Peyer's patch (tissue), 4 donors: Measurements from ENCODE around the gene CRCP.

ENCODE experiments used
- POLR2A ChIP-seq, 2 donors: fragments of 450-650 bp; IDR thresholded peaks; one replicate each; pipeline ENCODE4 v1.5.1; 2017; ENCODE audit warnings: antibody characterized with exemption in 2 of 2, mild to moderate bottlenecking in 2 of 2, moderate library complexity in 2 of 2
- TF ChIP-seq, protein P1 (sequence below), 6 experiments: fragments of 450-650 bp in 4 of 6; fragments of 200-600 bp in 2 of 6; sonication (generic) in 1 of 6; IDR thresholded peaks; one replicate each; pipeline ENCODE4 v1.5.1; 2017 to 2019; ENCODE audit warnings: antibody characterized with exemption in 6 of 6, mild to moderate bottlenecking in 3 of 6, moderate library complexity in 1 of 6

DNA sequence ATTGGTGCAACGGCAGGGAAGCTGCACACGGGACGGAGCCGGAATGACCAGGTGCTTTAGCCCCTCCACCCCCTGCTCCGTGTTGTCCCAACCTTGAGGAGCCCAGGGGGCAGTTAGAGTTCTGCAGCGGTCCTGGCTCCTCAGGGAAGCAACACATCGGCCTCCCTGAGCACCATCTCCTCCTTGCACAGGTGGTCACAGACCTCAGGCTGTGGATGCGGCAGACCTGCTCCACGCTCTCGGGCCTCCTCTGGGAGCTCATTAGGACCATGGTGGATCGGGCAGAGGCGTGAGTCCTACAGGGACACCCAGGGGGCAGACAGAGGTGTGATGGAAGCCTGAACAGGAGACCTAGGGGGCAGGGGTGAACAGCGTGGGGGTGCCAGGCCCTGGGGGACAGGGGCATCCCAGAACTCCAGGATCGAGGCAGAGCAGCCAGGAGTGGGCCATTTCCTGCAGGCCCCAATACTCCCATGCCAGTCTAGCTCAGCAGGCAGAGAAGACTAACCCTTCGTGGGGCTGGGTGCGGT is 31.7 kb upstream of the CRCP start:
- TF ChIP-seq, protein P1, sequence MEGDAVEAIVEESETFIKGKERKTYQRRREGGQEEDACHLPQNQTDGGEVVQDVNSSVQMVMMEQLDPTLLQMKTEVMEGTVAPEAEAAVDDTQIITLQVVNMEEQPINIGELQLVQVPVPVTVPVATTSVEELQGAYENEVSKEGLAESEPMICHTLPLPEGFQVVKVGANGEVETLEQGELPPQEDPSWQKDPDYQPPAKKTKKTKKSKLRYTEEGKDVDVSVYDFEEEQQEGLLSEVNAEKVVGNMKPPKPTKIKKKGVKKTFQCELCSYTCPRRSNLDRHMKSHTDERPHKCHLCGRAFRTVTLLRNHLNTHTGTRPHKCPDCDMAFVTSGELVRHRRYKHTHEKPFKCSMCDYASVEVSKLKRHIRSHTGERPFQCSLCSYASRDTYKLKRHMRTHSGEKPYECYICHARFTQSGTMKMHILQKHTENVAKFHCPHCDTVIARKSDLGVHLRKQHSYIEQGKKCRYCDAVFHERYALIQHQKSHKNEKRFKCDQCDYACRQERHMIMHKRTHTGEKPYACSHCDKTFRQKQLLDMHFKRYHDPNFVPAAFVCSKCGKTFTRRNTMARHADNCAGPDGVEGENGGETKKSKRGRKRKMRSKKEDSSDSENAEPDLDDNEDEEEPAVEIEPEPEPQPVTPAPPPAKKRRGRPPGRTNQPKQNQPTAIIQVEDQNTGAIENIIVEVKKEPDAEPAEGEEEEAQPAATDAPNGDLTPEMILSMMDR (IDR thresholded peaks at IDR 0.05) = no peak
- TF ChIP-seq POLR2A (IDR thresholded peaks at IDR 0.05) = no peak
